Pulmonary artery endothelial cell (primary cell): ENCODE results near the gene KLHL18. TPM values are rescaled to one million over a fixed set of nuclear protein-coding genes. Genes with fewer than 3 reads are reported as not detected.
"Not testable (repeated sequence)": the region's sequence is repeated elsewhere in the genome, so short reads cannot be mapped to it uniquely, and the experiment has no call there.

ENCODE experiments used
- DNase-seq: peaks from one replicate; pipeline ENCODE4 v3.0.0-alpha.2; 2011; ENCODE audit warnings: low read depth, low spot score
- total RNA-seq: library from RNA; depleted of rRNA; stranded (reverse); fragments of >200 nt; gene quantifications from 2 replicates; pipeline ENCODE4 v1.2.3, GENCODE V29; 2014

The KLHL18 gene
- total RNA-seq, 1 donor from 2014 or later = 31.9 TPM

GRCh38 chr3:47273564-47273963 lies 9.2 kb upstream of the KLHL18 start:
- DNase-seq = no peak

- no peak for DNase-seq
These were observed 8.1 kb upstream of the KLHL18 start for GRCh38 chr3:47274652-47275051.

GRCh38 chr3:47276558-47276957 lies 6.2 kb upstream of the KLHL18 start:
- DNase-seq = no peak

- no peak for DNase-seq
These were observed 2.2 kb upstream of the KLHL18 start for GRCh38 chr3:47280519-47280918.

- no peak for DNase-seq
These were observed 421 bp downstream of the KLHL18 start for GRCh38 chr3:47283193-47283537.

- DNase-seq = no peak
These were observed 1.0 kb downstream of the KLHL18 start for GRCh38 chr3:47283591-47284364.

GRCh38 chr3:47288966-47289910 lies 6.5 kb downstream of the KLHL18 start:
- no peak for DNase-seq

GRCh38 chr3:47291158-47291753 lies 8.5 kb downstream of the KLHL18 start:
- no peak for DNase-seq

- not testable (repeated sequence) for DNase-seq
These were observed 9.1 kb downstream of the KLHL18 start for GRCh38 chr3:47291754-47292420.

GRCh38 chr3:47293822-47294221 lies 11.1 kb downstream of the KLHL18 start:
- DNase-seq = no peak

GRCh38 chr3:47294392-47294791 lies 11.6 kb downstream of the KLHL18 start:
- DNase-seq = no peak

- DNase-seq = no peak
These were observed 12.6 kb downstream of the KLHL18 start for GRCh38 chr3:47295322-47295721.

- no peak for DNase-seq
These were observed 13.2 kb downstream of the KLHL18 start for GRCh38 chr3:47295976-47296375.

GRCh38 chr3:47296562-47297302 lies 14.0 kb downstream of the KLHL18 start:
- DNase-seq = no peak

GRCh38 chr3:47298439-47298838 lies 15.7 kb downstream of the KLHL18 start:
- no peak for DNase-seq

- no peak for DNase-seq
These were observed 16.9 kb downstream of the KLHL18 start for GRCh38 chr3:47299381-47300318.

- no peak for DNase-seq
These were observed 18.7 kb downstream of the KLHL18 start for GRCh38 chr3:47301456-47301855.

- DNase-seq = no peak
These were observed 23.3 kb downstream of the KLHL18 start for GRCh38 chr3:47306022-47306421.

- DNase-seq = not testable (repeated sequence)
These were observed 26.5 kb downstream of the KLHL18 start for GRCh38 chr3:47309231-47309630.

- DNase-seq = no peak
These were observed 27.6 kb downstream of the KLHL18 start for GRCh38 chr3:47310391-47310790.
